HG02870 (cell line): Measurements from ENCODE around the gene NEK7.
"Not testable (repeated sequence)": the region's sequence is repeated elsewhere in the genome, so short reads cannot be mapped to it uniquely, and the experiment has no call there.

Experiments used
- ATAC-seq: cut with Tn5 transposase; IDR thresholded peaks from one replicate; pipeline ENCODE4 v1.9.1; 2021; ENCODE audit warnings: mild to moderate bottlenecking, moderate library complexity; ENCODE audit not compliant: unreplicated experiment

The NEK7 gene

DNA sequence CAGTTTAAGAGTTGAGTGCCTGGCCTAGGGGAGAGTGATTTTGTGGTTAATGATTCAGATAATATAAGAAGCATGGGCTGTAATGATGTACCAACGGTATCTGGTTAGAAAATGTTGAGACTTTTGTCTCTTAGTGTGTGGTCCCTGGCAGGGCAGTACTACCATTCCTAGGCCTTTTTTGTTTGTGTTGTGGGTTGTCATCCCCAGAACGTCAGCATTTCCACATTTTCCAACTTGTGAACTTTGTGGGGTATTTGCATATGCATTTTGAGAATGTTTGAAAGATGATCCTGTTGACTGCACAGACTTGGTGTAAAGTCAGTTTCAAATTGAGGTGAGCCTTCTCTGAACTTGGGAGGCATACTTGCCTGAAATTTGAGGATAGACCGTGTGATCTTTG, 11.4 kb downstream of the NEK7 start:
- no peak for ATAC-seq

GRCh38 chr1:198169672-198170071, 12.9 kb downstream of the NEK7 start:
- no peak for ATAC-seq

- ATAC-seq: no peak
These were observed 15.1 kb downstream of the NEK7 start for GRCh38 chr1:198171667-198172540.

GRCh38 chr1:198173832-198174231, 17.0 kb downstream of the NEK7 start:
- ATAC-seq: no peak

DNA sequence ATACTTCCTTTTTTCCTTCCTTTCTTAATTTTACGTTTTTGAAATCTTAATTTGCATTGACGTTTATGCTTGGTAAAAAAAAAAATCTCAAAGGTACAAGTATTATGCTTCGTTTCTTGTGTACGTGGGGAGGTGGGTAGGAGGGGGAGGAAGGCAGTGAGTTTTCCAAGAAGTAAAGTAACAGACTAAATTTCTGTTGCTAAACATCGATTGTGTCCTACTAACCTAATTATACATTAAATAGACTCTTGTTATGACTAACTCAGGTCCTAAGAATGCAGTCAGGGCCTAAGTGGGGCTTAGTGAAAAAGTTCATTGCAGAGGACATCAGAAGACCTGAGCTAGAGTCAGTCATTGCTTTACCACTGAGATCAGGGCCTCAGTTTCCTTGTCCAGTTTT, 17.5 kb downstream of the NEK7 start:
- ATAC-seq: peak; percentile 48

- ATAC-seq: peak; percentile 88
These were observed 18.8 kb downstream of the NEK7 start for GRCh38 chr1:198175423-198176170.

DNA sequence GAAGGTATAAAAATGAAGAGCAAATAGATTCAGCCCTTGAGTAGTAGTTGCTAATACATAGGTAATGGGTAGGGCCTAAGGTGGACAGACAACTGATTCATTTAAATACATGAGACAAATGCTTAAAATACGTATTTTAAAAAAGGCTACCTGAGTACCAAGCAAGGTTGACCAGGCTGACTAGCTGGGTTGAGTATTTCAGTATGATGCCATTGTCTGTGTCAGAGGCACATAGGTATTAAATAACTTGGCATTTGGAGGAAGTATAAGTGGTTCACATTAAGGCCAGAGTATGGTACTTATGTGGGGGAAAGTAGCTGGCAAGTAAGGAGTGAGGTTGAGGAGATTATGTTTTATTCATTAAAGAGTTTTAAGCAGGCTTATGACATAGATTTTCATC, 19.4 kb downstream of the NEK7 start:
- peak; percentile 20 for ATAC-seq

DNA sequence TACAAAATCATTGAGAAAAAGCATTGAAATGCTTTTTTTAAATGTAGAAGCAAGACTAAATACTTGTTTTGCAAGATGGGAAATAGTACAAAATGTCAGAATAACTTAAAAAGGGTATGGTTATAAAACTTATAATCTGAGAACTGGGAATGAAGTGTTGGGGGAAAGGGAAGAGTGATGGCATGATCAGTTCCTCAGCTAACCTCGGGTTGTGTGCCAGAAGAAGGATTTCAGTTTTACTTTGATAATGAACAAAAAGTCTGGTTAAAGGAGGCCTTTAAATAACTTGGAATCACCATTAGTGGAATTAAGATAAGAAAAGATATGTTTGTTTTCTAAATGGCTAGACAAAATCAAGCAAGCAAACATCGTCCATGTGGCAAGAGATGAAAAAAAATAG, 20.7 kb downstream of the NEK7 start:
- no peak for ATAC-seq

GRCh38 chr1:198178615-198179014, 21.8 kb downstream of the NEK7 start:
- ATAC-seq: no peak

- ATAC-seq: no peak
These were observed 22.8 kb downstream of the NEK7 start for GRCh38 chr1:198179556-198179981.

DNA sequence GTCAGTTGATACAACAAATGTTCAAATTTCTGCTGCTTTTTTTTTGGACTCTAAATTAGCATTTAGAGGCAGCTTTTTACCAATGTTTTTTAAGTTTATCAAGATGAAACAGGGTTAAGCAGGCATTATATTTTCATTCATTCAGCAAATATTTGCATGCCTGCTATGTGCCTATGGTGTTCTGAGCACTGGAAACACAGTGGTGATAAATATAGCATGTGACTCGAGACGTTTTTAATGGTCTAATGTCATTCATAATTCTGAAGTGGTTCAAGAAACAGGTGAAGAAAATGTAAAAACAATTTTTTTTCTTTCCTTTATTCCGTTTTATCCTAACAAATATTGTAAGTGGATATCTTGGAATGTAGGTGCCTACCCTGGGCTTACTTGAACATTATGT, 26.8 kb downstream of the NEK7 start:
- no peak for ATAC-seq

GRCh38 chr1:198184516-198184915, 27.7 kb downstream of the NEK7 start:
- ATAC-seq: no peak

DNA sequence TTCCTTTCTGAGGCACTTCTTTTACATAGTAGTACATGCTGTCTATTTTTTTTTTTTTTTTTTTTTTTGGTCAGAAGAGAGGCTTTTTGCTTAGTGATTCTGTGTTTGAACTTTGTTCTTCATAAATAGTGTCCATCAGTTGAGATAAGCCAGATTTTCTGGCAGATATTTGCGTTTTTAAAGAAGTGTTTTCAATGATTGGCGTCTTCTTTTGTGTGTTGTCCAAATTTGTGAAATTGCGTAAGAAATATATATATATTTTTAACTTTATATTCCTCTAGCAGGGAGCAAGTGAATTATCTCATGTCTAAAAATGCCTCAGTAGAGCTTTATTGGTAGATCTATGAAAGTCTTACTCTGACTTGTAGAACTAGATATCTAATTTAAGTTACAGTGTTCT, 28.3 kb downstream of the NEK7 start:
- no peak for ATAC-seq

DNA sequence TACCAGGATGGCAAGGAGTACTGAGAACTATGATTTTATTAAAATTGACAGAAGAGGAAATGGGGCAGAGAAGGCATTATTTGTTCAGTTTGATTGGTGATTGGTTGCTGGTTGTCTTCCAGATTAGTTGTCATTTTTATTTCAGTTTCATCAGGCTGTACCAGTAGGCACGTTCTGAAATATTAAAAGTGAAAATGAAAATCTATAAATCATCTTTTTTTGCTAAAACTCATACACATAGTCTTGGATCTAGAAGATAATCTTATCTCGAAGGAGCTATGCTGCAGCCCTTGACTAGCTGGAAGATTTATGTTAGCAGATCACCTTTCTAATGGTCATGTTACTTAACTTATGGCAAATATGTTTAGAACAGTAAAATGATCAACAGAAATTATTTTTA, 29.0 kb downstream of the NEK7 start:
- ATAC-seq: no peak

DNA sequence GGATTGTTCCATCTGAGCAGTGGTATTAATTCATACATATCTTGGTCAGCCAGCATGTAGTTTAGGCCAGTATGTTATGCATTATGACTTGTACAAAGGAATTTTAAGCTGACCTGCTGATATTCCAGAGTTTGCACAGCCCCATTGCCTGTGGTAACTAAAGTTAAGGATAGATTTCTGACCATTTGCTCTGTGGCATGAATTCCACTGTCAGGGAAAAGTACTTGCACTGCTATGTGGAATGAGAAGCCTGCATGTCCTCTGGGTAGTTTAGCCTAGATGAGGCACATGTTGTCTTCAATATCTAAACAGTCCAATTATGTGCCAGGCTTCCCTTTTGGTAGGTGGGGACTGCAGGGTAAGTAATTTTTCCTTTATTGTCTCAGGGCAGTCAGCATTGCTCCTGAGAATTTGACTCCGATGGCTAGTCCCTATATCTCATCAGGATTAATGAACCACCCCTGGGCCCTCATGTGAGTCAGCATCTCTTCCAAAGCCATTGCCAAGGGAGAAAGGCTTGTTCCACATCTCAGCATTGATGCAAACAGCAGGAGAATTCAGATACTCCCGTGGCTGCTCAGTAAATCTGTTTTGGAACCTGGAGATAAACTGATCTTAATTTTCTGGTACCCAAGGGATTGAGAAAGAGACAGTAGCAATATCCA, 30.2 kb downstream of the NEK7 start:
- ATAC-seq: no peak

DNA sequence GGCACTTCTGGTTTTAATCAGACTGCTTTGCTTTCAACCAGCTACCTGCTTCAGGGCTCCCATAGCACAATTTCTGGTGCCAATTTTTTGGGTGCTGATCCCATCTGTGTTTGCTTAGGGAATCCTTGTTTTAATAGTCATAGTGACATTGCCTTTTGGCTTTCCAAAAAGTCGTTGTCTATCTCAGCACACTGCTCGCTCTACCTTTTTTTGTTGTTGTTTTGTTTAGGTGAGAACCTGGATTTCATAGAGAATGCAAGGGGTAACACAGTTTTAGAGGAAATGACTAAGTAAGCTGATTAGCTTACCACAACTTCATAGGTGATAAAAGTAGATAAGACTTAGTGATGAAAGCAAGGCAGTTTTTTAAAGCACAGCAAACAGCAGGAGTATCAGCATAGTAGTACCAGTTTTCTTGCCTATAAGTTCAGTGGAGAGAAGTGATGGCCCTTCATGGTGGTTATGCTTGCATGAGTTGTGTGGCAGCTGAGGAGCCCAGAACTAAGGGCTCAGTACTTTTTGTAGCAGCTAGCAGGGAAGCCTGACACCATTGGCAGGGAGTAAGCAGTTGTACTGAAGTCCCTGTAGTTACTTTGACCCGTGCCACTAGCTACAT, 31.3 kb downstream of the NEK7 start:
- peak; percentile 46 for ATAC-seq

- ATAC-seq: no peak
These were observed 34.3 kb downstream of the NEK7 start for GRCh38 chr1:198191117-198191516.

DNA sequence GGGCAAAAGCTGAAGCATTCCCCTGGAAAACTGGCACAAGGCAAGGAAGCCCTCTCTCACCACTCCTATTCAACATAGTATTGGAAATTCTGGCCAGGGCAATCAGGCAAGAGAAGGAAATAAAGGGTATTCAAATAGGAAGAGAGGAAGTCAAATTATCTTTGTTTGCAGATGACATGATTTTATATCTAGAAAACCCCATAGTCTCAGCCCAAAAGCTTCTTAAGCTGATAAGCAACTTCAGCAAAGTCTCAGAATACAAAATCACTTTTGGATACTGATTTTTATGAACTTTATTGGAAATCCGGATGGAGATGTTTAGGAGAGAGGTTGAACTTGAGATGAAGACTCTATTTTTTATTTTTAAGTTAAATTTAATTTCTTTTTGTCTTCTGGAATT, 37.1 kb downstream of the NEK7 start:
- not testable (repeated sequence) for ATAC-seq

DNA sequence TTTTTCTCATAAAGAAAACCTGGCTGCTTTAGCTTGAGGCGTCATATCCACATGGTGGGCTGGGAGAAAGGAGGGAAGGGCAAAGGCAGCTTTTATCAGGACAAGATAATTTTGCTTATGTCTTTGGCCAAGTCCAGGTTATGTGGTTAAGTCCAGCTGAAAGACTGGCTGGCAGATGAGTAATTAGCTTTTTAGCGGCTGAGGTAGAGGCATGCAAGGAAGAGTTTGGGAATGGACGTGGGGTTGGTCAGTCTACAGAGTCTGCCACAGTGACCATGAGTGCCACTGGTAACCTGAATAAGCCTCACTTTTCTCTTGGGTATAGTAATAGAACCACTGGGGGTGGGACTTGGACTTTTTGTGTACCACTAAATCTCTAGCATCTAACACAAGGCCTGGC, 39.8 kb downstream of the NEK7 start:
- ATAC-seq: no peak

DNA sequence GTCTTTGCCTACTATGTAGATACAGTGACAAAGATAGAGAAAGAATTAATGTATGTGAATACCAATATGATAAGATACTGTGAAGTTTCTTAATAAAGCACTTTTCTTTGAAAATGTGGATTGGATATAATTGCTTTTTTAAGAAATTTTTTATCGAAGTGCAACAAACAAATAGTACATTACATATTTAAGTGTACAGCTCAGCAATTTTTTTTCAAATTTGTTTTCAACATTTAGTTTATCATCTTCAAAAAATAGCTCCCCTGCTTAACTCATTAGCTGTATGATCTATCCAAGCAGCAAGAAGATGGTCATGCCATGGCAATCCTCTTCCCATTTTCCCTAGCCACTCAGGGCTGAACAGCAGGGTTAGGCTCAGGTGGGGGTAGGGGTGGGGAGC, 40.5 kb downstream of the NEK7 start:
- no peak for ATAC-seq

- peak; percentile 43 for ATAC-seq
These were observed 42.3 kb downstream of the NEK7 start for GRCh38 chr1:198199105-198199504.
